Activated CD4-positive, alpha-beta memory T cell treated with anti-CD3 and anti-CD28 coated beads, Interleukin-2, amount 10 ng/mL, durations not matched to agents 7 days and 5 days (primary cell): ENCODE data around the gene VIL1. TPM values are rescaled to one million over a fixed set of nuclear protein-coding genes. Genes with fewer than 3 reads are reported as not detected.

Source experiments
- CTCF ChIA-PET: fragments of 350-600 bp; sonication (Branson Sonifier 250); formaldehyde crosslinking; loops from one replicate; lab custom pipeline; 2021; ENCODE audit warnings: antibody characterized with exemption, inconsistent platforms; lab: Charles Lee
- POLR2A ChIA-PET: fragments of 350-600 bp; sonication (Branson Sonifier 250); formaldehyde crosslinking; loops from one replicate; lab custom pipeline; 2021; ENCODE audit warnings: antibody characterized with exemption; lab: Charles Lee
- DNase-seq: peaks from one replicate; pipeline ENCODE4 v3.0.0-alpha.2; 2020
- H3K27ac Mint-ChIP-seq: one replicate; pipeline ENCODE4 v1.8.0; 2021; ENCODE audit warnings: mild to moderate bottlenecking, mixed read lengths
- H3K27me3 Mint-ChIP-seq: one replicate; pipeline ENCODE4 v1.8.0; 2021; ENCODE audit warnings: mixed read lengths
- H3K36me3 Mint-ChIP-seq: one replicate; pipeline ENCODE4 v1.8.0; 2021; ENCODE audit warnings: low read depth, mixed read lengths
- H3K4me1 Mint-ChIP-seq: one replicate; pipeline ENCODE4 v1.8.0; 2021; ENCODE audit warnings: mixed read lengths
- H3K4me3 Mint-ChIP-seq: one replicate; pipeline ENCODE4 v1.8.0; 2021; ENCODE audit warnings: mild to moderate bottlenecking, mixed read lengths
- H3K9me3 Mint-ChIP-seq: one replicate; pipeline ENCODE4 v1.8.0; 2021; ENCODE audit warnings: mixed read lengths
- total RNA-seq, 2 experiments: library from RNA; stranded (reverse); gene quantifications; one replicate each; pipeline ENCODE4 v1.2.3, GENCODE V29; 2021

VIL1 gene
- total RNA-seq, 2 experiments from 2014 or later = not detected

- Mint-ChIP-seq H3K27ac (peak overlapping the region; percentile 76), H3K27me3 (no peaks in the 10 kb centered on the region), H3K36me3 (peaks cover 49% of the 10 kb centered on the region), H3K9me3 (no peaks in the 10 kb centered on the region), H3K4me1 (peaks cover 61% of the 10 kb centered on the region), H3K4me3 (peak overlapping the region; percentile 95)
- ChIA-PET POLR2A (interaction anchor here (1.1 to 3.3 kb wide), 3 partner anchors 10 to 116 kb away, joined by 3 to 29 read pairs (median 4); no protein-coding TSS in a partner anchor), CTCF (no interaction called here)
- DNase-seq = no peak
Observed at GRCh38 chr2:218401890-218402289, 17.0 kb upstream of the VIL1 start.

GRCh38 chr2:218402491-218402901, 16.4 kb upstream of the VIL1 start:
- H3K27me3 Mint-ChIP-seq = no peaks in the 10 kb centered on the region
- peaks cover 64% of the 10 kb centered on the region for H3K4me1 Mint-ChIP-seq
- peak overlapping the region; percentile 40 for H3K27ac Mint-ChIP-seq
- peak overlapping the region; percentile 49 for H3K4me3 Mint-ChIP-seq
- ChIA-PET CTCF (no interaction called here), POLR2A (no interaction called here)
- H3K36me3 Mint-ChIP-seq = peaks cover 49% of the 10 kb centered on the region
- DNase-seq = no peak
- H3K9me3 Mint-ChIP-seq = no peaks in the 10 kb centered on the region

GRCh38 chr2:218402911-218403411, 16.0 kb upstream of the VIL1 start:
- Mint-ChIP-seq H3K27ac (peak overlapping the region; percentile 70), H3K36me3 (peaks cover 45% of the 10 kb centered on the region), H3K4me1 (peaks cover 65% of the 10 kb centered on the region), H3K27me3 (no peaks in the 10 kb centered on the region), H3K4me3 (peak overlapping the region; percentile 13), H3K9me3 (no peaks in the 10 kb centered on the region)
- DNase-seq = no peak
- CTCF ChIA-PET = interaction anchor here (1.3 kb wide), 1 partner anchor 63 kb away, joined by 3 read pairs; no protein-coding TSS in a partner anchor
- POLR2A ChIA-PET = no interaction called here

- DNase-seq = no peak
- peaks cover 67% of the 10 kb centered on the region for H3K4me1 Mint-ChIP-seq
- H3K27ac Mint-ChIP-seq = peak overlapping the region; percentile 70
- POLR2A ChIA-PET = interaction anchor here (0.9 to 6.0 kb wide), 2 partner anchors 8 to 106 kb away, joined by 3 to 71 read pairs; no protein-coding TSS in a partner anchor
- CTCF ChIA-PET = interaction anchor here (1.1 to 1.3 kb wide), 2 partner anchors 62 to 112 kb away, joined by 3 read pairs; no protein-coding TSS in a partner anchor
- peak overlapping the region; percentile 27 for H3K4me3 Mint-ChIP-seq
- H3K9me3 Mint-ChIP-seq = no peaks in the 10 kb centered on the region
- H3K27me3 Mint-ChIP-seq = no peaks in the 10 kb centered on the region
- H3K36me3 Mint-ChIP-seq = peaks cover 44% of the 10 kb centered on the region
Observed at GRCh38 chr2:218403810-218404209, 15.1 kb upstream of the VIL1 start.

- Mint-ChIP-seq H3K4me1 (peaks cover 67% of the 10 kb centered on the region), H3K9me3 (no peaks in the 10 kb centered on the region), H3K27me3 (no peaks in the 10 kb centered on the region), H3K27ac (peak overlapping the region; percentile 70), H3K4me3 (peak overlapping the region; percentile 10), H3K36me3 (peaks cover 44% of the 10 kb centered on the region)
- CTCF ChIA-PET = interaction anchor here (1.0 to 3.3 kb wide), 4 partner anchors 8 to 119 kb away, joined by 3 to 21 read pairs (median 3); no protein-coding TSS in a partner anchor
- POLR2A ChIA-PET = interaction anchor here (0.6 to 6.0 kb wide), 4 partner anchors 9 to 826 kb away, joined by 3 to 71 read pairs (median 4); partner anchors contain the start of genes BCS1L and ZNF142
- no peak for DNase-seq
Observed at GRCh38 chr2:218404351-218405085, 14.4 kb upstream of the VIL1 start.

- DNase-seq = no peak
- ChIA-PET POLR2A (interaction anchor here (0.6 to 6.0 kb wide), 6 partner anchors 10 to 825 kb away, joined by 3 to 71 read pairs (median 5); partner anchors contain the start of genes BCS1L and ZNF142), CTCF (interaction anchor here (0.9 to 3.3 kb wide), 7 partner anchors 9 to 134 kb away, joined by 3 to 21 read pairs (median 3); no protein-coding TSS in a partner anchor)
- Mint-ChIP-seq H3K9me3 (no peaks in the 10 kb centered on the region), H3K4me3 (peak overlapping the region; percentile 57), H3K4me1 (peaks cover 67% of the 10 kb centered on the region), H3K27ac (peak overlapping the region; percentile 83), H3K27me3 (no peaks in the 10 kb centered on the region), H3K36me3 (peaks cover 42% of the 10 kb centered on the region)
Observed at GRCh38 chr2:218405086-218405745, 13.7 kb upstream of the VIL1 start.

- Mint-ChIP-seq H3K4me1 (peaks cover 67% of the 10 kb centered on the region), H3K36me3 (peaks cover 42% of the 10 kb centered on the region), H3K27me3 (no peaks in the 10 kb centered on the region), H3K9me3 (no peaks in the 10 kb centered on the region), H3K27ac (peak overlapping the region; percentile 83), H3K4me3 (peak overlapping the region; percentile 57)
- ChIA-PET POLR2A (interaction anchor here (1.2 to 6.0 kb wide), 6 partner anchors 10 to 253 kb away, joined by 4 to 71 read pairs (median 5); partner anchors contain the start of genes BCS1L and ZNF142), CTCF (interaction anchor here (0.9 to 3.3 kb wide), 7 partner anchors 9 to 134 kb away, joined by 3 to 21 read pairs (median 3); no protein-coding TSS in a partner anchor)
- peak; percentile 43 for DNase-seq
Observed at GRCh38 chr2:218405746-218406208, 13.1 kb upstream of the VIL1 start.

GRCh38 chr2:218406209-218406948, 12.5 kb upstream of the VIL1 start:
- POLR2A ChIA-PET = interaction anchor here (0.6 to 6.0 kb wide), 11 partner anchors 10 to 253 kb away, joined by 3 to 71 read pairs (median 4); partner anchors contain the start of genes BCS1L, PLCD4 and ZNF142
- peak; percentile 97 for DNase-seq
- Mint-ChIP-seq H3K4me1 (peaks cover 64% of the 10 kb centered on the region), H3K27ac (peak overlapping the region; percentile 86), H3K4me3 (peak overlapping the region; percentile 68), H3K27me3 (no peaks in the 10 kb centered on the region), H3K36me3 (peaks cover 39% of the 10 kb centered on the region), H3K9me3 (no peaks in the 10 kb centered on the region)
- CTCF ChIA-PET = interaction anchor here (0.8 to 3.3 kb wide), 6 partner anchors 10 to 135 kb away, joined by 3 to 21 read pairs (median 4); no protein-coding TSS in a partner anchor

GRCh38 chr2:218406949-218407618, 11.8 kb upstream of the VIL1 start:
- Mint-ChIP-seq H3K4me3 (peak overlapping the region; percentile 68), H3K27ac (peak overlapping the region; percentile 86), H3K27me3 (no peaks in the 10 kb centered on the region), H3K36me3 (peaks cover 33% of the 10 kb centered on the region), H3K9me3 (no peaks in the 10 kb centered on the region), H3K4me1 (peaks cover 57% of the 10 kb centered on the region)
- CTCF ChIA-PET = interaction anchor here (0.8 to 3.3 kb wide), 6 partner anchors 11 to 135 kb away, joined by 3 to 21 read pairs (median 4); no protein-coding TSS in a partner anchor
- peak; percentile 67 for DNase-seq
- POLR2A ChIA-PET = interaction anchor here (0.6 to 6.0 kb wide), 8 partner anchors 10 to 252 kb away, joined by 3 to 71 read pairs (median 4); partner anchors contain the start of genes BCS1L, PLCD4 and ZNF142

- H3K27ac Mint-ChIP-seq = peak overlapping the region; percentile 21
- DNase-seq = no peak
- H3K4me3 Mint-ChIP-seq = no peak overlapping the region
- ChIA-PET CTCF (interaction anchor here (1.0 to 1.1 kb wide), 2 partner anchors 57 to 59 kb away, joined by 3 to 6 read pairs; no protein-coding TSS in a partner anchor), POLR2A (interaction anchor here (1.1 to 6.0 kb wide), 3 partner anchors 8 to 12 kb away, joined by 4 to 71 read pairs (median 5); partner anchors contain the start of gene VIL1)
- no peaks in the 10 kb centered on the region for H3K27me3 Mint-ChIP-seq
- peaks cover 56% of the 10 kb centered on the region for H3K4me1 Mint-ChIP-seq
- H3K9me3 Mint-ChIP-seq = no peaks in the 10 kb centered on the region
- H3K36me3 Mint-ChIP-seq = peaks cover 28% of the 10 kb centered on the region
Observed at GRCh38 chr2:218407717-218408116, 11.2 kb upstream of the VIL1 start.

GRCh38 chr2:218418321-218418716, 604 bp upstream of the VIL1 start:
- no peak for DNase-seq
- H3K4me3 Mint-ChIP-seq = no peak overlapping the region
- no peaks in the 10 kb centered on the region for H3K9me3 Mint-ChIP-seq
- H3K27ac Mint-ChIP-seq = no peak overlapping the region
- H3K4me1 Mint-ChIP-seq = no peaks in the 10 kb centered on the region
- ChIA-PET POLR2A (no interaction called here), CTCF (no interaction called here)
- no peaks in the 10 kb centered on the region for H3K27me3 Mint-ChIP-seq
- no peaks in the 10 kb centered on the region for H3K36me3 Mint-ChIP-seq
